ENCODE data around the gene EEF1A1.
"Not testable (repeated sequence)": the region's sequence is repeated elsewhere in the genome, so short reads cannot be mapped to it uniquely, and the experiment has no call there.

Gene EEF1A1

DNA sequence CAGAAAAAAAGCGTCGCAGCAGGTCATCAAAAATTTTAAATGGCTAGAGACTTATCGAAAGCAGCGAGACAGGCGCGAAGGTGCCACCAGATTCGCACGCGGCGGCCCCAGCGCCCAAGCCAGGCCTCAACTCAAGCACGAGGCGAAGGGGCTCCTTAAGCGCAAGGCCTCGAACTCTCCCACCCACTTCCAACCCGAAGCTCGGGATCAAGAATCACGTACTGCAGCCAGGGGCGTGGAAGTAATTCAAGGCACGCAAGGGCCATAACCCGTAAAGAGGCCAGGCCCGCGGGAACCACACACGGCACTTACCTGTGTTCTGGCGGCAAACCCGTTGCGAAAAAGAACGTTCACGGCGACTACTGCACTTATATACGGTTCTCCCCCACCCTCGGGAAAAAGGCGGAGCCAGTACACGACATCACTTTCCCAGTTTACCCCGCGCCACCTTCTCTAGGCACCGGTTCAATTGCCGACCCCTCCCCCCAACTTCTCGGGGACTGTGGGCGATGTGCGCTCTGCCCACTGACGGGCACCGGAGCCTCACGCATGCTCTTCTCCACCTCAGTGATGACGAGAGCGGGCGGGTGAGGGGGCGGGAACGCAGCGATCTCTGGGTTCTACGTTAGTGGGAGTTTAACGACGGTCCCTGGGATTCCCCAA is at the start of gene EEF1A1:
Gene EEF1A1, minus strand, starts transcription at position 345 of the 663 bp plus-strand sequence. CDS start 1,006 bp downstream, outside the sequence.
- in situ Hi-C loops (cut with HindIII; ENCODE audit: low sequenced_read_pairs), result no loop called here

DNA sequence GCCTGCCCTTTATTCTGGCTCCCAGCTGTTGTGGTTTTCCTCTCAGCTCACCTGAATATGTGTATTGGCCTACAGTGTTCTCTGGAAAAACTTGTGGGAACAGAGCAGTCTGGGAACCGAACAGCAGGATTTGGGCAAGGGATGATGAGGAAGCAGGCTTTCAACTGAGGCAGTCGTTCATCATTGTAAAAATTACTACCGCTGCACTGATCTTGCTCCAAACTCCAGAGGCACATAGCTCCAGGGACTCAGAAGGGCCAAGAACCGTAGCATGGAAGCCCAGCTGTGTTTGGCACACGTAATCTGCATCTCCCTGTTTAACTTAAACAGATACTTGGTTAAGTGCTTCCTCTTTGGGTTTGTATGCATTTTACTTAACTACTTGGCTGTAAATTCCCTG is 48.3 kb upstream of the EEF1A1 start:
- in situ Hi-C loops (cut with HindIII; ENCODE audit: low sequenced_read_pairs), result loop anchor here (5.0 kb wide), 1 partner anchor 52 kb away; no protein-coding TSS in a partner anchor

DNA sequence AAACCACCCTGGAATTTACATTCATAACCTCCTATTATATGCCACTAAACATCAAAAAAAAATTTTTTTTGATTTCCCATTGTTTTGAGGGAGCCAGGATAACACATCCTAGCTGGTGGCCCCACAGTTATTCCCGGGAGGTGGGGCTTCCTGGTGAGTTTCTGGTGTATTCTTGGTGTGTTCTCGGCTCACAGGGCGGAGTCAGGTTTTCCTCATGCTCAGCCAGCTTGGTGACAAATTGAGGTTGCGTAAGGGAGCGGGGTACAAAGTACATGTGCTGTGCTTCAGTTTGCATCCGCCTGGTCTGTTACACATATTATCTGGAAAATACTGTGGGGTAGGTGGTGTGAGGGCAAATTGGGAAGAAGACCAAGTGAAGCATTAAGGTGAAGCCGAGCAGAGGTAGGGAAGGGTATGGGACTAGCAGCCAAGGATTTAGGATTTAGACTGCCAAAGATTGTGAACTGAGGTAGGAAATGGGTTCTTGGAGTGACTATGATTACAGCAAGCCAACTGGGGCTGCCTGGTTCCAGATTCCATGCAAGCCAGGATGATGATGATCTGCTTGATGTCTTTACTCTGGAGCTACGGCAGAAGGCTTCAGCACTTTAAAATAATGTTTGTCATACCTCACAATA is 46.2 kb upstream of the EEF1A1 start:
- in situ Hi-C loops (cut with HindIII; ENCODE audit: low sequenced_read_pairs), result loop anchor here (5.0 kb wide), 1 partner anchor 50 kb away; no protein-coding TSS in a partner anchor

DNA sequence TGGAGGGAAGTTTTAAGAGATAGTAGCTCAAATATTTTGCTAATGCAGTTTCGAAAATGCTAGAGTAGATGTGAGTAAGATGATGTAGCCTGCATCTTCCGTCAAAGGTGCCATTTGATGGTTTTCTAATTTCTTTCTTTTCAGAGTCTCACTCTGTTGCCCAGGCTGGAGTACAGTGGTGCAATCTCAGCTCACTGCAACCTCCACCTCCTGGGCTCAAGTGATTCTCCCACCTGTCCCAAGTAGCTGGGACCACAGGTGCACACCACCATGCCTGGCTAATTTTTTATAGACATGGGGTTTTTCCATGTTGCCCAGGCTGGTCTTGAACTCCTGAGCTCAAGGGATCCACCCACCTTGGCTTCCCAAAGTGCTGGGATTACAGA is 45.6 kb upstream of the EEF1A1 start:
- in situ Hi-C loops (cut with HindIII; ENCODE audit: low sequenced_read_pairs), result loop anchor here (5.0 kb wide), 1 partner anchor 49 kb away; no protein-coding TSS in a partner anchor

DNA sequence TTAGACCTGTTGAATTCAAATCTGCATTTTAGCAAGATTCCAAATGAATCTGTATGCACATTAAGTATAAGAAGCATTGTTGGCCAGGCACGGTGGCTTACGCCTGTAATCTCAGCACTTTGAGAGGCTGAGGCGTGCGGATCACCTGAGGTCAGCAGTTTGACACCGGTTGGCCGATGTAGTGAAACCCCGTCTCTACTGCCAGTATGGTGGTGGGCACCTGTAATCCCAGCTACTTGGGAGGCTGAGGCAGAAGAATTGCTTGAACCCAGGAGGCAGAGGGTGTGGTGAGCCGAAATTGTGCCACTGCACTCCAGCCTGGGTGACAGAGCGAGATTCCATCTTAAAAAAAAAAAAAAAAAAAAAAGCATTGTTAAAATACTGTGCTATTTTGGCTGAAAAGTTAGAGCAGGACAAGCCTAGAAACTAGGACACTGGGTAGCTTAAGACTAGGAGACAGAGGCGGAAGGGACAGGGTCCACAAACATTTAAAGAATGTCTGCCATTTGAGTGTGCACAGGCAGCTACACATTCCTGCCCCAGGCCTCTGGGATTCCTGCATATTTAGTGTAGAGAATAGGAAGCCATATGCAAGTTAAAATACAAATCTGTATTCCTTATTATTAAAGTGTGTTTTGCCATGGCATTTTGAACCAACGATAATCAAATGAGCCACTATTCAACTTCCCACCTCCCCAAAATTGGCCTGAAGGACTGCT is 45.1 kb upstream of the EEF1A1 start:
- in situ Hi-C loops (cut with HindIII; ENCODE audit: low sequenced_read_pairs), result loop anchor here (5.0 kb wide), 1 partner anchor 49 kb away; no protein-coding TSS in a partner anchor

DNA sequence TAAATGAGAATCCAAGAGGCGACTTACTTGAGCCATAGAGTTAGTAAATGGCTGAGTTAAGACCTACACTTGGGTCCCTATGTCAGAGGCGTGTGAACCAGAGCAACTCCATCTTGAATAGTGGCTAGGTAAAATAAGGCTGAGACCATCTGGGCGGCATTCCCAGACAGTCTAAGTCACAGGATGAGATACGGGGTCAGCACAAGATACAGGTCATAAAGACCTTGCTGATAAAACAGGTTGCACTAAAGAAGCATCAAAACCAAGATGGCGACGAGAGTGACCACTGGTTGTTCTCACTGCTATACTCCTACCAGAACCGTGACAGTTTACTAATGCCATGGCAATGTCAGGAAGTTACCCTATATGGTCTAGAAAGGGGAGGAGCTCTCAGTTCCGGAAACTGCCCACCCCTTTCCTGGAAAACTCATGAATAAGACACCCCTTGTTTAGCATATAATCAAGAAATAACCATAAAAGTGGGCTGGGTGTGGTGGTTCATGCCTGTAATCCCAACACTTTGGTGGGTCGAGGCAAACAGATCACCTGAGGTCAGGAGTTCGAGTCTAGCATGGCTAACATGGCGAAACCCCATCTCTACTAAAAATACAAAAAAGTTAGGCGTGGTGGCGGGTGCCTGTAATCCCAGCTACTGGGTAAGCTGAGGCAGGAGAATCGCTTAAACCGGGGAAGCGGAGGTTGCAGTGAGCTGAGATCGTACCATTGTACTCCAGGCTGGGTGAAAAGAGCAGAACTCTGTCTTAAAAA is 43.9 kb upstream of the EEF1A1 start:
- in situ Hi-C loops (cut with HindIII; ENCODE audit: low sequenced_read_pairs), result loop anchor here (5.0 kb wide), 1 partner anchor 47 kb away; no protein-coding TSS in a partner anchor

DNA sequence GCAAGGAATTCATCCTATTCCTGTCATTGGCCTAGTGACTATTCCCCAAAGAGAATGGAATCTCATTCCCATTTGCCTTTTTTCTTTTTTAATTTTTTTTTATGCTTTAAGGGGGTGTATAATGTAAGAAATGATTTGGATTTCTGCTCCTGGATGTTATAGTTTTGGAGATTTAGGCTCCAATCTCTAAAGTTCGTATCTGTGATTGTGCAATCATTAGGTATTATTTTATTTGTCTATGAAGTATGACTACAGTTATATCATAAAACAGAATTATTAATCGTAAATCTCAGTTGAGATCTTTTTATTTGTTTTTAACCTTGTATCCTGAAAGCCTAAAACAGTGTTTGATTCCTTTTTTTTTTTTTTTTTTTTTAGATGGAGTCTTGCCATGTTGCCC is 41.7 kb upstream of the EEF1A1 start:
- in situ Hi-C loops (cut with HindIII; ENCODE audit: low sequenced_read_pairs), result no loop called here

DNA sequence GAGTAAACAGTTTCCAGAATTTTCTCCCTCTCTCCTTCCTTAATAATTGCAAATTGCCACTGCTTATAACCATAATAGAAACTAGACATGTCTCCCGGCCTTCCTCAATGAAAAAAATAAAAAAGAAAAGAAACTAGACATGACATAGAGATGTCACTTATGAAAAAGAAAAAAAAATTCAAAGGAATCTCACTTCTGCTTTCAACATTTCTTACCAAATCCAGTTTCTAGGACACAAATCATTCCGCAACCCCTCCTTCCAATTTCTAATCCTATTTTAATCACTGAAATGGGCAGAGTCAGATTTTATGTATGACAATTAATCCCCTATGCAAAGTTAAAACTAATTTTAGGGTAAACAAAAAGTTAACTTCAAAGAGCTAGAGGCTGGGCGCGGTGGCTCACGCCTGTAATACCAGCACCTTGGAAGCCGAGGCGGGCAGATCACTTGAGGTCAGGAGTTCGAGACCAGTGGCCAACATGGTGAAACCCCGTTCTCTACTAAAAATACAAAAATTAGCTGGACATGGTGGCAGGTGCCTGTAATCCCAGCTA is 40.1 kb upstream of the EEF1A1 start:
- in situ Hi-C loops (cut with HindIII; ENCODE audit: low sequenced_read_pairs), result no loop called here

DNA sequence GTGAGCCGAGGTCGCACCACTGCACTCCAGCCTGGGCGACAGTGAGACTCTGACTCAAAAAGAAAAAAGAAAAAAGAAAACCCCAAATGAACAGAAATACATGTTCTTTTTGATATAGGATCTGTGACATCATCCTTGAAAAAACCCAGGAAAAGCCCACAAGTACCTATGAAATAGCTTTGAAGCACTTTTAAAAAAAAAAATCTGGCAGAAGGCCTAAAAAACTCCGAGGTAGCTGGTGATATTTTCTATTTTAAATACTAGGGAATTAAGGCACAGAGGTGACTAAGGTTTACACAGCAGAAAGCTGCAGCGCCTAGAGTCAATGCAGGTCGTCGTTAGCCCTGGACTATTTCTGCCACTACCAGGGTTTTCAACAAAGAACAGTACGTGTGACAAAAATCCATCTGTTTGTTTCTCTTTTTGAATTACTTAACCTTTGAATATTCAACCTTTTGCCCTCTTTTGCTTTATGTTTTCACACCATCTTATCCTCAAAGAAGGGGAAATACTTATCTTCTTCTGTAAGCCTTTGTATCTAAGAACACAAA is 39.4 kb upstream of the EEF1A1 start:
- in situ Hi-C loops (cut with HindIII; ENCODE audit: low sequenced_read_pairs), result no loop called here

DNA sequence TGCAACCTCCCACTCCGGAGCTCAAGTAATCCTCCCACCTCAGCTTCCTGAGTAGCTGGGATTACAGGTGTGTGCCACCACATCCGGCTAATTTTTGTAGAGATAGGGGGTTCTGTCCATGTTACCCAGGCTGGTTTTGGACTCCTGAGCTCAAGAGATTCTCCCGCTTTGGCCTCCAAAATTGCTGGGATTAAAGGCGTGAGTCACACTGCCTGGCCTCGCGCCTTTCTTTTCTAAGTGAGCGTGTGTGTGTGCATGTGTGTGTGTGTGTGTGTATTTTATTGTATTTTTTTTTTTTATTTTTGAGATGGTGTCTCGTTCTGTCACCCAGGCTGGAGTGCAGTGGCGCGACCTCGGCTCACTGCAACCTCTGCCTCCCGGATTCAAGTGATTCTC is 38.6 kb upstream of the EEF1A1 start:
- in situ Hi-C loops (cut with HindIII; ENCODE audit: low sequenced_read_pairs), result not testable (repeated sequence)

DNA sequence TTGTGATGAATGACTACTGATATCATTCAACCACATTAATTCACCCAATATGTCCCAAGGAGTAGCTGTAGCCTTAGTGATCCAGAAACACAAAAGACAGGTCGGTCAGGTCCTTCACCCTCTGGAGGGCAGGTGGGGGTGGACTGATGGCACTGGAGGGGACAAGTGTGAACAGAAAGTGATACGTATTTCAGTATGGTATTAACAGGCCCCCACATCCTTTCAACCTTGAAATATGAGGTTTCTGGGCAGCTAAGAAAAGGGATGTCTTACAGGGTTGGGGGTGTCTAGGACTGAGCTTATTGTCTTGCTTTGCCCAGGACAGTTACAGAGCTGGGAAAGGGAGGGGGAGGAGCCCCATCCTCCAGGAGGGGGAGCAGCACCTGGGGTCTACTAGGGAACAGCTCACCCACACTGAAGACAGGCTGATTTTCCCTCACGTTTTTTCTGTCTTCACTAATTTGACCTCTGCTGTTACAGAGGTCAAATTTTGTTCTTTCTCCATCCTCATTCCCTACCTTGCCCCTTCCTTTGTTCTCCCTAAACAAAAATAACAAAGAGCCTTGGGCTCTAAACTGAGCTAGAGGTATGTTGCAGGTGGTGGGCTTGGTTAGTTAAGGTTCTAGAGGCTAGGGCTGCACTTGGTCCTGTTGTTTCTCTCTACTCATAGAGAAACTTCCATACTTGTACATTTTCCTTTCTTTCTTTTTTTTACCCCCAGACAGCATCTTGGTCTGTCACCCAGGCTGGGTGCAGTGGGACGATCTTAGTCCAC is 38.0 kb upstream of the EEF1A1 start:
- in situ Hi-C loops (cut with HindIII; ENCODE audit: low sequenced_read_pairs), result no loop called here

DNA sequence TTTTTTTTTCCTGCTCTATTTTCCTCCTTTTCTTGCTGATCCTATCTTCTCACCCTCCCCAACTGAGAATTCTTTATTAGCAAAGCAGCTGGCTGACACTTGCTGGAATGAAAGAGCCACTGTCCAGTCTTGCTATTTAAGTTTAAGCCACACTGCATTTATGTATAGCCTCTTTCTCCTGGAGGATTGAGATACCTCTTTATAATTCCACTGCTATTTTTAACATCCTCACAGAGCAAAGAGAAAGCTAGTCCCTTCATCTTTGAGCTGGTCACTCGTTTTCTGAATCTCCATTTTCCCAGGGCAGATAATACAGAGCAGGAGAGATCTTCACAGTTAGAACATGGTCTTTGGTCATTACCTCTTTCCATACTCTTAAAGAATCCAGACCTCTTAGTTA is 36.0 kb upstream of the EEF1A1 start:
- in situ Hi-C loops (cut with HindIII; ENCODE audit: low sequenced_read_pairs), result no loop called here

DNA sequence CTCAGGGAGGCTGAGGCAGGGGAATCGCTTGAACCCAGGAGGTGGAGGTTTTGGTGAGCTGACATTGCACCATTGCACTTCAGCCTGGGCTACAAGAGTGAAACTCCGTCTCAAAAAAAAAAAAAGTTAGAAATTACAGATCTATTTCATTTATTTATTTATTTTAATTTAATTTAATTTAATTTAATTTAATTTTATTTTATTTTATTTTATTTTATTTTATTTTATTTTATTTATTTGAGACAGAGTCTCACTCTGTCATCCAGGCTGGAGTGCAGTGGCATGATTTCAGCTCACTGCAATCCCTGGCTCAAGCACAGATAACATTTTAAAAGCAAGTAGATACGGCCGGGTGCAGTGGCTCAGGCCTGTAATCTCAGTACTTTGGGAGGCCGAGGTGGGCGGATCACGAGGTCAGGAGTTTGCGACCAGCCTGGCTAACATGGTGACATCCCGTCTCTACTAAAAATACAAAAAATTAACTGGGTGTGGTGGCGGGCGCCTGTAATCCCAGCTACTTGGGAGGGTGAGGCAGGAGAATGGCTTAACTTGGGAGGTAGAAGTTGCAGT is 34.6 kb upstream of the EEF1A1 start:
- in situ Hi-C loops (cut with HindIII; ENCODE audit: low sequenced_read_pairs), result not testable (repeated sequence)

DNA sequence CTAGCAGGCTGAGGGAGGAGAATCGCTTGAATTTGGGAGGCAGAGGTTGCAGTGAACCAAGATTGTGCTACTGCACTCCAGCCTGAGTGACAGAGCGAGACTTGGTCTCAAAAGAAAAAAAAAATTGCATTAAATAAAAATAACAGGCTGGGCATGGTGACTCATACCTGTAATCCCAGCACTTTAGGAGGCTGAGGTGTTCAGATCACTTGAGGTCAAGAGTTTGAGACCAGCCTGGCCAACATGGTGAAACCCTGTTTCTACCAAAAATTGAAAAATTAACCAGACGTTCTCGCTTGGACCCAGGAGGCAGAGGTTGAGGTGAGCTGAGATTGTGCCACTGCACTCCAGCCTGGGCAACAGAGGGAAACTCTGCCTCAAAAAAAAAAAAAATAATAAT is 30.3 kb upstream of the EEF1A1 start:
- in situ Hi-C loops (cut with HindIII; ENCODE audit: low sequenced_read_pairs), result not testable (repeated sequence)

DNA sequence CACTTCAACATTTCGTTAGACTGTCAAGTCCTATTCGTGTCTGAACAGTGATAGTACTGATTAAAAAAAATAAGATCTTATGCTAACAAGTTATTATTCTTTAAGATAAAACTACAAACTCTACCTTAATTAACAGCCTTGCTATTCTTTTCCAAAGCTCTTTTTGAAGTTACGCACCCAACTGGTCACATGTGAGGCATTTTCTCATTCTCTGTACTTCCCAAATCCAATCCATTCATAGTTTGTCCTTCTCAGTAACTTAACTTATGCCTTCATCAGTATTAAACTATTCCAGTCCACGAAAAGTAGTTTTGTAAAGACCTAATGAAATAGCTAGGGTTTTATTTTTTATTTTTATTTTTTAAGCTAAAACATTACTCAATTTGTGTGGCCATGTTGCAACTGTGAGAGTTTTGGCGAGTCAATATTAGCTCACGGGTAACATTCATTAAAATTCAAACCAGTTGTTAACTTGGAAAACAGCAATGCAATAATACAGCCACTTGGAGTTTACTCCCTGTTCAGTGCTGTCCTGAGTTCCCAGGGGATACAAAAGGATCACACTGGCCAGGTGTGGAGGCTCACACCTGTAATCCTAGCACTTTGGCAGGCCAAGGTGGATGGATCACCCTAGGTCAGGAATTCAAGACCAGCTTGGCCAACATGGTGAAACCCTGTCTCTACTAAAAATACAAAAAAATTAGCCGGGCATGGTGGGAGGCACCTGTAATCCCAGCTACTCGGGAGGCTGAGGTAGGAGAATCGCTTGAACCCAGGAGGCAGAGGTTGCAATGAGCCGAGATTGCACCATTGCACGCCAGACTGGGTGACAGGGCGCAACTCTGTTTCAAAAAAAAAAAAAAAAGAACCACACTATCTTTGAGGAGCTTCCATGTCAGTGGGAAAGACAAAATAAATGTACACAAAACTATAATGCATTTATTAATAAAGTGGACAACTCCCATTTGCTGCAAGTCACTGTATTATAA is 27.9 kb upstream of the EEF1A1 start:
- in situ Hi-C loops (cut with HindIII; ENCODE audit: low sequenced_read_pairs), result no loop called here

DNA sequence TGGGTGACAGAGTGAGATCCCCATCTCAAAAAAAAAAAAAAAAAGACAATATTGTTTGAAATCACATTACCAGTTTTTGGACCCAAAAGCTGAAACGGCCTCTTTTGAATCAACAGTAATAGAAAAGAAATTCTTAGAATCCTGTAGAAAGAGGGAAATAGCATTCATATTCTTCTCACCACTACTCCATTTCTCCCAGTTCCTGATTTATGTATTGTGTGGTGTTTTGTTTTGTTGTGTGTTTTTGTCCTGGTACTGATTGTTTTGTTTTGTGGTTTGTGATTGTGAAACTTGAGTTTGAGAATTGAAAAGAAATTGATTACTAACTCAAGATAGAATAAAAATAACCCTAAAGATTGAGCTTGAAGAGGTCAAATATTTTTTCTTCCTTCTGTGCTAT is 26.2 kb upstream of the EEF1A1 start:
- in situ Hi-C loops (cut with HindIII; ENCODE audit: low sequenced_read_pairs), result no loop called here

DNA sequence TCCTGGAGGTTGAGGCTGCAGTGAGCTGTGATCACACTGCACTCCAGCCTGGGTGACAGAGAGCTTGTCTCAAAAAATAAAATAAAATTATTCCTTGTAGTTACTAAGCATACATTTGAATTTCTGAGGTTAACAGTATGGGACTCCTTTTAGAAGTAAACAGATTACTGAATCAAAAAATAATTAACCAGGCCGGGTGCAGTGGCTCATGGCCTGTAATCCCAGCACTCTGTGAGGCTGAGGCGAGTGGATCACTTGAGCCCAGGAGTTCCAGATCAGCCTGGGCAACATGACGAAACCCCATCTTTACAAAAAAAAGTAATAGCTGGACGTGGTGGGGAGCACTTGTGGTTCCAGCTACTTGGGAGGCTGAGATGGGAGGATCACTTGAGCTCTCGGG is 22.1 kb upstream of the EEF1A1 start:
- in situ Hi-C loops (cut with HindIII; ENCODE audit: low sequenced_read_pairs), result no loop called here

DNA sequence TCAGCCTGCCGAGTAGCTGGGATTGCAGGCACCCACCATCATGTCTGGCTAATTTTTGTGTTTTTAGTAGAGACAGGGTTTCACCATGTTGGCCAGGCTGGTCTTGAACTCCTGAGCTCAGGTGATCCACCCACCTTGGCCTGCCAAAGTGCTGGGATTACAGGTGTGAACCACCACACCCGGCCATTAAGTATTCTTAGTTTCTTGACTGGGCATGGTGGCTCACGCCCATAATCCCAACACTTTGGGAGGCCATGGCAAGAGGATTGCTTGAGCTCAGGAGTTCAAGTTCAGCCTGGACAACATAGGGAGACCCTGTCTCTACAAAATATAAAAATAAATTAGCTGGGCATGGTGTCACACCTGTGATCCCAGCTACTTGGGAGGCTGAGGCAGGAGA is 21.6 kb upstream of the EEF1A1 start:
- in situ Hi-C loops (cut with HindIII; ENCODE audit: low sequenced_read_pairs), result not testable (repeated sequence)

Measured in endothelial cell of hepatic sinusoid (primary cell).